HCT116 (cell line): ENCODE measurements around the gene CREB3L4. TPM values are rescaled to one million over a fixed set of nuclear protein-coding genes. Genes with fewer than 3 reads are reported as not detected.

Source experiments
- ATAC-seq: fragments of 200-7000 bp; cut with Tn5 transposase; 2 replicates; pipeline ENCODE4 v1.9.1; 2020; ENCODE audit warnings: mild to moderate bottlenecking, moderate library complexity
- BruUV-seq: library from RNA; stranded (reverse); fragments of 400-500 nt; replicated peaks from 2 replicates; lab custom pipeline; 2021; lab: Mats Ljungman, UMichigan
- CTCF ChIA-PET: fragments of 300-600 bp; sonication (Branson Sonifier 250); formaldehyde crosslinking; loops from one replicate; lab custom pipeline; 2021; ENCODE audit warnings: antibody characterized with exemption; lab: Charles Lee
- POLR2A ChIA-PET: fragments of 300-600, 350-600 bp; sonication (Branson Sonifier 250); formaldehyde crosslinking; loops from one replicate; lab custom pipeline; 2021; ENCODE audit warnings: antibody characterized with exemption; lab: Charles Lee
- RAD21 ChIA-PET, 2 experiments: fragments of 300-600 bp; sonication (Branson Sonifier 250); formaldehyde crosslinking; loops; one replicate each; lab custom pipeline; 2023; ENCODE audit warnings: low total read pairs in 2 of 2; ENCODE audit not compliant: uncharacterized antibody in 2 of 2, unreplicated experiment in 2 of 2, low non-redundant PET in 1 of 2; lab: Charles Lee
- DNase-seq: peaks from one replicate; pipeline ENCODE4 v3.0.0-alpha.2; 2010; ENCODE audit warnings: low read depth, low spot score
- H2AFZ ChIP-seq: fragments of 200-600 bp; shearing (Covaris generic), sonication (generic); 2 replicates; pipeline ENCODE4 v1.6.1; 2017; ENCODE audit warnings: low read depth, mixed run types, mixed read lengths, antibody characterized with exemption, low read length; ENCODE audit not compliant: poor library complexity, severe bottlenecking
- H3K27ac ChIP-seq: 2 replicates; pipeline ENCODE4 v1.5.1; 2012; ENCODE audit warnings: low read depth, low read length
- H3K27me3 ChIP-seq: fragments of 200-600 bp; sonication (generic); 2 replicates; pipeline ENCODE4 v1.6.1; 2016; ENCODE audit warnings: mixed run types, low read length, mixed read lengths; ENCODE audit not compliant: insufficient read depth
- H3K36me3 ChIP-seq, 2 experiments: fragments of 200-500 bp in 1 of 2; fragments of 200-600 bp in 1 of 2; sonication (Bioruptor generic) in 1 of 2; sonication (generic) in 1 of 2; 2 replicates each; pipeline versions ENCODE4 v1.5.1 to v1.6.1; 2014 to 2016; ENCODE audit warnings: low read length in 2 of 2, inconsistent platforms in 1 of 2, mixed read lengths in 1 of 2, mixed run types in 1 of 2; ENCODE audit not compliant: insufficient read depth in 2 of 2, control insufficient read depth in 1 of 2
- H3K4me1 ChIP-seq, 2 experiments: fragments of 200-600 bp in 1 of 2; sonication (generic) in 1 of 2; 2 replicates each; pipeline versions ENCODE4 v1.5.1 to v1.6.1; 2012 to 2017; ENCODE audit warnings: low read length in 2 of 2, inconsistent platforms in 1 of 2, mild to moderate bottlenecking in 1 of 2, mixed read lengths in 1 of 2, mixed run types in 1 of 2, moderate library complexity in 1 of 2; ENCODE audit not compliant: insufficient read depth in 2 of 2, control insufficient read depth in 1 of 2
- H3K4me2 ChIP-seq: fragments of 200-600 bp; sonication (generic); 2 replicates; pipeline ENCODE4 v1.6.1; 2017; ENCODE audit warnings: mixed run types, low read length, mixed read lengths
- H3K4me3 ChIP-seq, 2 experiments: fragments of 200-600 bp in 1 of 2; sonication (generic) in 1 of 2; replicated peaks in 1 of 2; 2 replicates each; pipeline ENCODE4 v1.5.1; 2011 to 2016; ENCODE audit warnings: low read length in 2 of 2, control low read depth in 1 of 2, low read depth in 1 of 2, mild to moderate bottlenecking in 1 of 2, mixed read lengths in 1 of 2, mixed run types in 1 of 2
- H3K79me2 ChIP-seq: fragments of 200-600 bp; sonication (generic); 2 replicates; pipeline ENCODE4 v1.6.1; 2017; ENCODE audit warnings: mild to moderate bottlenecking, mixed run types, low read length, moderate library complexity, mixed read lengths; ENCODE audit not compliant: insufficient read depth
- H3K9ac ChIP-seq: fragments of 200-600 bp; sonication (generic); 2 replicates; pipeline ENCODE4 v1.6.1; 2016; ENCODE audit warnings: low read length, mixed read lengths
- H3K9me2 ChIP-seq: fragments of 200-600 bp; sonication (generic), shearing (Covaris generic); 2 replicates; pipeline ENCODE4 v1.6.1; 2017; ENCODE audit warnings: mixed run types, mild to moderate bottlenecking, moderate library complexity; ENCODE audit not compliant: insufficient read depth
- H3K9me3 ChIP-seq, 2 experiments: fragments of 200-500 bp in 1 of 2; fragments of 200-600 bp in 1 of 2; sonication (Bioruptor generic) in 1 of 2; sonication (generic) in 1 of 2; 2 replicates each; pipeline ENCODE4 v1.6.1; 2014 to 2017; ENCODE audit warnings: low read length in 2 of 2, mixed read lengths in 2 of 2, inconsistent platforms in 1 of 2, low read depth in 1 of 2, mild to moderate bottlenecking in 1 of 2, mixed run types in 1 of 2, moderate library complexity in 1 of 2; ENCODE audit not compliant: control insufficient read depth in 1 of 2, insufficient read depth in 1 of 2
- H4K20me1 ChIP-seq: fragments of 200-600 bp; sonication (generic), shearing (Covaris generic); 2 replicates; pipeline ENCODE4 v1.6.1; 2017; ENCODE audit warnings: mixed run types, mild to moderate bottlenecking, moderate library complexity; ENCODE audit not compliant: insufficient read depth
- CEBPB ChIP-seq: IDR thresholded peaks from 2 replicates; pipeline ENCODE4 v1.6.1; 2012; ENCODE audit warnings: low read depth
- CTCF ChIP-seq, 3 experiments: fragments of 200-600 bp in 1 of 3; sonication (generic) in 1 of 3; IDR thresholded peaks in 2 of 3; conservative IDR thresholded peaks in 1 of 3; 2 replicates each; pipeline ENCODE4 v1.5.1; 2012 to 2017; ENCODE audit warnings: low read depth in 2 of 3, low read length in 2 of 3, antibody characterized with exemption in 1 of 3, borderline replicate concordance in 1 of 3, control low read depth in 1 of 3, mild to moderate bottlenecking in 1 of 3, mixed read lengths in 1 of 3, mixed run types in 1 of 3, moderate library complexity in 1 of 3; ENCODE audit not compliant: insufficient read depth in 1 of 3
- EGR1 ChIP-seq: IDR thresholded peaks from 2 replicates; pipeline ENCODE4 v1.6.1; 2012; ENCODE audit warnings: low read depth
- ELF1 ChIP-seq: IDR thresholded peaks from 2 replicates; pipeline ENCODE4 v1.6.1; 2012; ENCODE audit warnings: low read depth, borderline replicate concordance
- EZH2phosphoT487 ChIP-seq: fragments of 200-600 bp; IDR thresholded peaks from 2 replicates; pipeline ENCODE4 v1.6.1; 2018; ENCODE audit warnings: antibody characterized with exemption, borderline replicate concordance
- FOSL1 ChIP-seq: IDR thresholded peaks from 2 replicates; pipeline ENCODE4 v1.6.1; 2012; ENCODE audit warnings: low read depth
- JUND ChIP-seq: IDR thresholded peaks from 2 replicates; pipeline ENCODE4 v1.6.1; 2012
- MAX ChIP-seq: IDR thresholded peaks from 2 replicates; pipeline ENCODE4 v1.6.1; 2012
- POLR2A ChIP-seq: IDR thresholded peaks from 2 replicates; pipeline ENCODE4 v1.7.0; 2011; ENCODE audit warnings: borderline replicate concordance; ENCODE audit not compliant: insufficient read depth, insufficient read length; ENCODE audit errors: extremely low read depth
- POLR2AphosphoS5 ChIP-seq: IDR thresholded peaks from 2 replicates; pipeline ENCODE4 v1.6.1; 2011; ENCODE audit warnings: mild to moderate bottlenecking, low read depth, low read length, moderate library complexity
- SP1 ChIP-seq: IDR thresholded peaks from 2 replicates; pipeline ENCODE4 v1.6.1; 2012; ENCODE audit warnings: low read depth
- SRF ChIP-seq: IDR thresholded peaks from 2 replicates; pipeline ENCODE4 v1.6.1; 2012; ENCODE audit warnings: low read depth
- YY1 ChIP-seq: IDR thresholded peaks from 2 replicates; pipeline ENCODE4 v1.6.1; 2011; ENCODE audit warnings: low read length, low read depth, moderate library complexity, mild to moderate bottlenecking; ENCODE audit not compliant: insufficient replicate concordance; ENCODE audit errors: extremely low read depth
- ZFX ChIP-seq: fragments of 450-650 bp; IDR thresholded peaks from 2 replicates; pipeline ENCODE4 v1.6.1; 2017
- intact Hi-C: fragments of 100-400 bp; cut with micrococcal nuclease; formaldehyde crosslinking; loops from 2 replicates; pipeline ENCODE4 v1.10.0; 2022
- total RNA-seq: library from RNA; stranded (reverse); gene quantifications from one replicate; pipeline ENCODE4 v1.2.1, GENCODE V29; 2021; ENCODE audit not compliant: unreplicated experiment
- TF ChIP-seq, protein P1 (sequence below): IDR thresholded peaks from 2 replicates; pipeline ENCODE4 v1.6.1; 2012; ENCODE audit warnings: low read depth

Gene CREB3L4
- total RNA-seq, 1 experiment from 2014 or later = 15.3 TPM

GRCh38 chr1:153958961-153959260, 8.8 kb upstream of the CREB3L4 start (continued):
- TF ChIP-seq, protein P1, sequence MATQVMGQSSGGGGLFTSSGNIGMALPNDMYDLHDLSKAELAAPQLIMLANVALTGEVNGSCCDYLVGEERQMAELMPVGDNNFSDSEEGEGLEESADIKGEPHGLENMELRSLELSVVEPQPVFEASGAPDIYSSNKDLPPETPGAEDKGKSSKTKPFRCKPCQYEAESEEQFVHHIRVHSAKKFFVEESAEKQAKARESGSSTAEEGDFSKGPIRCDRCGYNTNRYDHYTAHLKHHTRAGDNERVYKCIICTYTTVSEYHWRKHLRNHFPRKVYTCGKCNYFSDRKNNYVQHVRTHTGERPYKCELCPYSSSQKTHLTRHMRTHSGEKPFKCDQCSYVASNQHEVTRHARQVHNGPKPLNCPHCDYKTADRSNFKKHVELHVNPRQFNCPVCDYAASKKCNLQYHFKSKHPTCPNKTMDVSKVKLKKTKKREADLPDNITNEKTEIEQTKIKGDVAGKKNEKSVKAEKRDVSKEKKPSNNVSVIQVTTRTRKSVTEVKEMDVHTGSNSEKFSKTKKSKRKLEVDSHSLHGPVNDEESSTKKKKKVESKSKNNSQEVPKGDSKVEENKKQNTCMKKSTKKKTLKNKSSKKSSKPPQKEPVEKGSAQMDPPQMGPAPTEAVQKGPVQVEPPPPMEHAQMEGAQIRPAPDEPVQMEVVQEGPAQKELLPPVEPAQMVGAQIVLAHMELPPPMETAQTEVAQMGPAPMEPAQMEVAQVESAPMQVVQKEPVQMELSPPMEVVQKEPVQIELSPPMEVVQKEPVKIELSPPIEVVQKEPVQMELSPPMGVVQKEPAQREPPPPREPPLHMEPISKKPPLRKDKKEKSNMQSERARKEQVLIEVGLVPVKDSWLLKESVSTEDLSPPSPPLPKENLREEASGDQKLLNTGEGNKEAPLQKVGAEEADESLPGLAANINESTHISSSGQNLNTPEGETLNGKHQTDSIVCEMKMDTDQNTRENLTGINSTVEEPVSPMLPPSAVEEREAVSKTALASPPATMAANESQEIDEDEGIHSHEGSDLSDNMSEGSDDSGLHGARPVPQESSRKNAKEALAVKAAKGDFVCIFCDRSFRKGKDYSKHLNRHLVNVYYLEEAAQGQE = no peak
- TF ChIP-seq YY1 = no peak
- no peak for TF ChIP-seq POLR2AphosphoS5
- TF ChIP-seq, all 23 proteins: peak for 0

- Histone ChIP-seq H3K9me2 (no peaks in the 10 kb centered on the region), H3K4me1 (peaks cover 12 to 42% of the 10 kb centered on the region in 2 experiments; a peak in 3 of 4 replicates), H3K79me2 (peaks cover 61% of the 10 kb centered on the region), H4K20me1 (no peaks in the 10 kb centered on the region), H3K27me3 (no peaks in the 10 kb centered on the region), H3K27ac (peak overlapping the region; percentile 94), H3K36me3 (peaks cover 5 to 11% of the 10 kb centered on the region in 2 experiments; a peak in 1 of 4 replicates), H3K9ac (no peak overlapping the region), H2AFZ (no peak overlapping the region)
- CTCF ChIA-PET = interaction anchor here (1.3 to 1.5 kb wide), 2 partner anchors 8 to 13 kb away, joined by 4 to 7 read pairs; partner anchors contain the start of genes CREB3L4 and DENND4B
- POLR2A ChIA-PET = interaction anchor here (1.0 to 2.7 kb wide), 3 partner anchors 8 to 31 kb away, joined by 3 to 7 read pairs (median 5); partner anchors contain the start of genes CREB3L4, JTB and RPS27
- BruUV-seq = no TSS peak
- DNase-seq (no peak), ATAC-seq (no peak)
- RAD21 ChIA-PET = no interaction called here
- intact Hi-C loops = no loop called here
- TF ChIP-seq CEBPB (no peak), SP1 (no peak), ELF1 (no peak), EZH2phosphoT487 (no peak), MAX (no peak), ZFX (no peak), EGR1 (no peak), JUND (no peak), SRF (no peak), YY1 (no peak), POLR2A (no peak), FOSL1 (no peak), CTCF (IDR thresholded peaks at IDR 0.05 in 2 of 3, conservative IDR thresholded peaks at IDR 0.05 in 1 of 3; ENCODE audit: borderline replicate concordance in 1 of 3, insufficient read depth in 1 of 3, low read depth in 2 of 3, low read length in 2 of 3) (no peak)
- TF ChIP-seq, all 23 proteins: peak for 0
- H3K9me3 ChIP-seq = no peaks in the 10 kb centered on the region
- H3K4me3 ChIP-seq = no peak overlapping the region
- H3K4me2 ChIP-seq = peak overlapping the region; percentile 87
Measured at GRCh38 chr1:153959454-153959853, 8.2 kb upstream of the CREB3L4 start.
